Lower leg skin (tissue), 3 donors: ENCODE measurements around the gene MED31.

Source experiments
- CTCF ChIP-seq, 3 donors: fragments of 450-650 bp; IDR thresholded peaks; one replicate each; pipeline ENCODE4 v1.5.1; 2016; ENCODE audit warnings: antibody characterized with exemption in 3 of 3, mild to moderate bottlenecking in 3 of 3, moderate library complexity in 2 of 3
- POLR2A ChIP-seq, 2 donors: fragments of 450-650 bp; IDR thresholded peaks; one replicate each; pipeline ENCODE4 v1.6.1; 2016 to 2017; ENCODE audit warnings: antibody characterized with exemption in 2 of 2, mild to moderate bottlenecking in 1 of 2, moderate library complexity in 1 of 2

- TF ChIP-seq CTCF (IDR thresholded peaks at IDR 0.05) (no peak), POLR2A (IDR thresholded peaks at IDR 0.05) (no peak)
These were observed 24.4 kb downstream of the MED31 start for GRCh38 chr17:6627019-6627418.
